HFF-Myc (cell line): ENCODE measurements around the gene TK1.

Source experiments
- DNase-seq: peaks from one replicate; pipeline ENCODE4 v3.0.0-alpha.2; 2011; ENCODE audit warnings: low read depth; ENCODE audit errors: extremely low read depth
- H3K4me3 ChIP-seq: replicated peaks from 2 replicates; pipeline ENCODE4 v1.5.1; 2011; ENCODE audit warnings: low read depth, mild to moderate bottlenecking, control low read depth, low read length
- CTCF ChIP-seq: IDR thresholded peaks from 2 replicates; pipeline ENCODE4 v1.5.1; 2012; ENCODE audit warnings: mild to moderate bottlenecking, low read depth, low read length, control low read depth; ENCODE audit errors: missing control alignments

TK1 gene

GRCh38 chr17:78164748-78165607 is 21.9 kb downstream of the TK1 start:
- no peak for DNase-seq
- TF ChIP-seq CTCF = no peak

GRCh38 chr17:78163881-78164747 is 22.7 kb downstream of the TK1 start:
- H3K4me3 ChIP-seq = no peak overlapping the region
- no peak for TF ChIP-seq CTCF
- no peak for DNase-seq

More at GRCh38 chr17:78164748-78165607, 21.9 kb downstream of the TK1 start:
- H3K4me3 ChIP-seq = no peak overlapping the region

- DNase-seq = no peak
- no peak overlapping the region for H3K4me3 ChIP-seq
- TF ChIP-seq CTCF = no peak
Measured at GRCh38 chr17:78159575-78160158, 27.2 kb downstream of the TK1 start.

- no peak for DNase-seq
- TF ChIP-seq CTCF = no peak
- no peak overlapping the region for H3K4me3 ChIP-seq
Measured at GRCh38 chr17:78154903-78155811, 31.7 kb downstream of the TK1 start.

GRCh38 chr17:78151514-78152008 is 35.3 kb downstream of the TK1 start:
- H3K4me3 ChIP-seq = no peak overlapping the region
- no peak for TF ChIP-seq CTCF
- no peak for DNase-seq
